SU-DHL-6 (cell line): ENCODE measurements around the gene TWIST2.

ENCODE experiments used
- H2AFZ ChIP-seq: fragments of 200-600 bp; sonication (generic); 2 replicates; pipeline ENCODE4 v1.6.1; 2014; ENCODE audit warnings: low read depth, mild to moderate bottlenecking, moderate library complexity, mixed read lengths, antibody characterized with exemption, low read length; ENCODE audit not compliant: severe bottlenecking
- H3F3A ChIP-seq: fragments of 200-600 bp; shearing (Covaris generic); 2 replicates; pipeline ENCODE4 v1.6.0; 2016; ENCODE audit warnings: antibody characterized with exemption, mild to moderate bottlenecking; ENCODE audit not compliant: insufficient read depth
- H3K27ac ChIP-seq: fragments of 200-600 bp; sonication (generic); 2 replicates; pipeline ENCODE4 v1.5.1; 2016; ENCODE audit warnings: low read depth, mild to moderate bottlenecking, low read length, moderate library complexity, mixed read lengths
- H3K27me3 ChIP-seq: fragments of 200-600 bp; sonication (generic), shearing (Covaris generic); 2 replicates; pipeline ENCODE4 v1.6.0; 2014; ENCODE audit warnings: mild to moderate bottlenecking, low read length
- H3K36me3 ChIP-seq: fragments of 200-600 bp; sonication (generic); 2 replicates; pipeline ENCODE4 v1.6.1; 2014; ENCODE audit warnings: mild to moderate bottlenecking, low read length, mixed read lengths
- H3K4me2 ChIP-seq: fragments of 300-600, 200-600 bp; shearing (Covaris generic), sonication (generic); 2 replicates; pipeline ENCODE4 v1.6.0; 2014; ENCODE audit warnings: low read length, low read depth, mild to moderate bottlenecking; ENCODE audit not compliant: poor library complexity, severe bottlenecking
- H3K4me3 ChIP-seq: fragments of 200-600 bp; sonication (generic); 2 replicates; pipeline ENCODE4 v1.5.1; 2014; ENCODE audit warnings: antibody characterized with exemption, low read length, mild to moderate bottlenecking, mixed read lengths; ENCODE audit not compliant: insufficient read depth, poor library complexity, severe bottlenecking
- H3K79me2 ChIP-seq: fragments of 200-600 bp; sonication (generic); 2 replicates; pipeline ENCODE4 v1.6.1; 2014; ENCODE audit warnings: mild to moderate bottlenecking, low read length, moderate library complexity; ENCODE audit not compliant: insufficient read depth
- H3K9ac ChIP-seq: fragments of 200-600 bp; sonication (generic); 2 replicates; pipeline ENCODE4 v1.7.0; 2014; ENCODE audit warnings: mild to moderate bottlenecking, low read length
- H3K9me2 ChIP-seq: fragments of 200-600 bp; sonication (generic); replicated peaks from 2 replicates; pipeline ENCODE4 v1.6.1; 2014; ENCODE audit warnings: low read length; ENCODE audit not compliant: insufficient read depth
- H3K9me3 ChIP-seq: fragments of 200-600 bp; sonication (generic); 2 replicates; pipeline ENCODE4 v1.6.1; 2014; ENCODE audit warnings: low read length, mixed read lengths; ENCODE audit not compliant: insufficient read depth
- H4K20me1 ChIP-seq: fragments of 200-600 bp; sonication (generic); 2 replicates; pipeline ENCODE4 v1.6.1; 2014; ENCODE audit warnings: low read depth, mild to moderate bottlenecking, antibody characterized with exemption, low read length, moderate library complexity, mixed read lengths
- EZH2phosphoT487 ChIP-seq: fragments of 200-600 bp; sonication (generic), shearing (Covaris generic); conservative IDR thresholded peaks from 2 replicates; pipeline ENCODE4 v1.6.1; 2018; ENCODE audit warnings: mild to moderate bottlenecking, antibody characterized with exemption, low read length, moderate library complexity, mixed read lengths
- TF ChIP-seq, protein P1 (sequence below): fragments of 200-600 bp; sonication (generic); IDR thresholded peaks from one replicate; pipeline ENCODE4 v1.5.1; 2017; ENCODE audit warnings: antibody characterized with exemption, mild to moderate bottlenecking, low read length, moderate library complexity; ENCODE audit not compliant: insufficient read depth, poor library complexity, severe bottlenecking

The TWIST2 gene

DNA sequence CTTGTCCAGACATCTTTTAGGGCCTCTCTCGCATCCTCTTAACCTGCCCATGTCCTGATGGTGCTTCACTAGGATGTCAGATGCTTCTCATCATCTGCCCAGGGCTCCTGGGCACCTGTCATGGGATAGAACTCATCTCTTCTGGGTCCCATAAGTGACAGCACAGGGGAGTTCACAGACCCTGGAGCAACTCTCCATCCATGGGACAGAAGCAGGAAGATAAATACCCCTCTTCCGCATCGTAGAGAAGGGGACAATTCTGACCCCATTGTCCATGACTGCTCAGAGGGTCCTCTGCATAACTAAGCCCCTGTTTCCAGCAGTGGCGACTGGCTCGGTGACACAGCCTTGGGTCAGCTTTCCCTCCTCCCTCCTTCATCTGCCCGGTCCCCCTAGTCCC lies 82.3 kb downstream of the TWIST2 start:
- TF ChIP-seq, protein P1, sequence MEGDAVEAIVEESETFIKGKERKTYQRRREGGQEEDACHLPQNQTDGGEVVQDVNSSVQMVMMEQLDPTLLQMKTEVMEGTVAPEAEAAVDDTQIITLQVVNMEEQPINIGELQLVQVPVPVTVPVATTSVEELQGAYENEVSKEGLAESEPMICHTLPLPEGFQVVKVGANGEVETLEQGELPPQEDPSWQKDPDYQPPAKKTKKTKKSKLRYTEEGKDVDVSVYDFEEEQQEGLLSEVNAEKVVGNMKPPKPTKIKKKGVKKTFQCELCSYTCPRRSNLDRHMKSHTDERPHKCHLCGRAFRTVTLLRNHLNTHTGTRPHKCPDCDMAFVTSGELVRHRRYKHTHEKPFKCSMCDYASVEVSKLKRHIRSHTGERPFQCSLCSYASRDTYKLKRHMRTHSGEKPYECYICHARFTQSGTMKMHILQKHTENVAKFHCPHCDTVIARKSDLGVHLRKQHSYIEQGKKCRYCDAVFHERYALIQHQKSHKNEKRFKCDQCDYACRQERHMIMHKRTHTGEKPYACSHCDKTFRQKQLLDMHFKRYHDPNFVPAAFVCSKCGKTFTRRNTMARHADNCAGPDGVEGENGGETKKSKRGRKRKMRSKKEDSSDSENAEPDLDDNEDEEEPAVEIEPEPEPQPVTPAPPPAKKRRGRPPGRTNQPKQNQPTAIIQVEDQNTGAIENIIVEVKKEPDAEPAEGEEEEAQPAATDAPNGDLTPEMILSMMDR: no peak
- no peak for TF ChIP-seq EZH2phosphoT487
- no peak overlapping the region for H3K27ac ChIP-seq
- H2AFZ ChIP-seq: no peak overlapping the region
- no peak overlapping the region for H3K4me3 ChIP-seq
- H4K20me1 ChIP-seq: no peaks in the 10 kb centered on the region
- no peaks in the 10 kb centered on the region for H3K36me3 ChIP-seq
- no peak overlapping the region for H3K4me2 ChIP-seq
- no peaks in the 10 kb centered on the region for H3K9me2 ChIP-seq
- H3K27me3 ChIP-seq: no peaks in the 10 kb centered on the region
- no peak overlapping the region for H3K9ac ChIP-seq
- no peaks in the 10 kb centered on the region for H3K9me3 ChIP-seq
- no peaks in the 10 kb centered on the region for H3F3A ChIP-seq
- H3K79me2 ChIP-seq: no peaks in the 10 kb centered on the region

DNA sequence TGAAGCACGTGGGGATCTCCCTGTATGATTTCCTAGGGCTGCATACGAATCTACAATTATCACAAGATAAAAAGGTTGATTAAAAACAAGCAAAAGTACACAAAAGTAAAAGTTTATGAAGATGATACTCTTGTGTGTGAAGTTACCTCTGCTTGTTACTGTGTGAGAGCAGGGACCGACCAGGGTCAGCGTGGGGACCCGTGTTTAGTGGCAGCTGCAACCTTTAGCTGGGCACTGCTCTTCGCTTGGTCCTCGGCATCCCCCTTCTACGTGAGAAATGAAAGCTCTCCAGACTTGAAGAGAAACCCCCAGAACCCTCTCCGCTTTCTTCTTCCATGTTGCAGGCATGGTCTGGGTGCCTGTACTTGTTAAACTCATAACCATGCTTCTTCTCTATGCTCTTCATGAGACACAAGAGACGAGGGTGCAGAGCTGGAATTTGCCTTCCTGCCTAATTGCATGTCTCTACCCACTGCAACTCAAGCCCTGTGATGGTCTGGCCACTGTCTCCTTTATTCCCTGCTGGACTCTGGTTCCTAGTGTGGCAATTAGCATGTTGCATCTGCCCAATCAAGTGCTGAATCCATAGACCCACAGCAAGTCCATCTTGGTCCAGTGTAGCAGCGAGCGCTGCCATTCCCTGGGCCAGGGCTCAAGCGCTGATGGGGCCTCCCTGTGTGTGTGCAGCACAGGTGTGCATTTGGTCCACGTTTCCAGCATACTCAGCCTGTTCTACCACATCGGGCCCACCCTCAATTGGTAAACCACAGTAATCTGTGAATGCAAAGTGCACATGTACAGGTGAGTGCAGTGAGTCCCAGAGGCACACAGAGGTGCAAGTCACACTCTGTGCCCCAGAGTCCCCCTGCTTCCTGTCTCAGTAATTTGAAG lies 88.5 kb downstream of the TWIST2 start:
- H3F3A ChIP-seq: no peaks in the 10 kb centered on the region
- TF ChIP-seq, protein P1: no peak
- TF ChIP-seq EZH2phosphoT487: no peak
- no peak overlapping the region for H3K4me2 ChIP-seq
- no peak overlapping the region for H3K9ac ChIP-seq
- no peak overlapping the region for H3K4me3 ChIP-seq
- no peaks in the 10 kb centered on the region for H4K20me1 ChIP-seq
- H3K9me3 ChIP-seq: no peaks in the 10 kb centered on the region
- H3K27me3 ChIP-seq: no peaks in the 10 kb centered on the region
- no peaks in the 10 kb centered on the region for H3K9me2 ChIP-seq
- H3K79me2 ChIP-seq: no peaks in the 10 kb centered on the region
- H2AFZ ChIP-seq: no peak overlapping the region
- no peak overlapping the region for H3K27ac ChIP-seq
- no peaks in the 10 kb centered on the region for H3K36me3 ChIP-seq

DNA sequence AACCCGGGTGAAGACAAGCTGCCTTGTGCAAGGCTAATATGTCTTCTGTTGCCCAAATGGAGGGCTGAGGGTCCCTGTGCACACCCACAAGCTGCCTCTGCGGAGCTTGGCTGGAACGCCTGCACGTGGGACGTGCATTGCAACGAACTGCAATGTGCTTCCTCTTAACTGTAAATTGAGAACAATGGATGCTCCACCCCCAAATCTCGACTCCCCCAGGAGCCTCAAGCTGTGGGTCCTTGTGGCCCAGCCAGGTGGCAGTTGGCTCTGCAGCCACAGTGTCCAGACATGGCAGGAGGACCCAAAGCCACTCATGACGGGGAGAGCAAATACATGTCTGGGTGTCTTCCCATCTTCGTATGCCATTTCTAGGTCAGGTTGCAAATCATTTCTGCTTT lies 90.1 kb downstream of the TWIST2 start:
- H3K79me2 ChIP-seq: no peaks in the 10 kb centered on the region
- no peak overlapping the region for H3K4me2 ChIP-seq
- no peaks in the 10 kb centered on the region for H3K27me3 ChIP-seq
- H3K36me3 ChIP-seq: no peaks in the 10 kb centered on the region
- H3K9ac ChIP-seq: no peak overlapping the region
- H3K9me2 ChIP-seq: no peaks in the 10 kb centered on the region
- H4K20me1 ChIP-seq: no peaks in the 10 kb centered on the region
- H3K27ac ChIP-seq: no peak overlapping the region
- H3F3A ChIP-seq: no peaks in the 10 kb centered on the region
- no peaks in the 10 kb centered on the region for H3K9me3 ChIP-seq
- no peak for TF ChIP-seq EZH2phosphoT487
- TF ChIP-seq, protein P1: no peak
- no peak overlapping the region for H3K4me3 ChIP-seq
- H2AFZ ChIP-seq: no peak overlapping the region
